RWPE1 (cell line): ENCODE measurements around the gene KCNJ3.

Experiments
- CTCF ChIA-PET: fragments of 350-600 bp; sonication (Branson Sonifier 250); formaldehyde crosslinking; extraction: SDS; loops from one replicate; lab custom pipeline; 2021; lab: Yijun Ruan, JAX
- POLR2A ChIA-PET: fragments of 400-600 bp; formaldehyde crosslinking; extraction: SDS; loops from one replicate; lab custom pipeline; 2020; ENCODE audit warnings: antibody characterized with exemption; ENCODE audit not compliant: low non-redundant PET; lab: Yijun Ruan, JAX
- DNase-seq: peaks from one replicate; pipeline ENCODE4 v3.0.0; 2012; ENCODE audit warnings: low spot score
- H3K27ac ChIP-seq: fragments of 450-650 bp; 2 replicates; pipeline ENCODE4 v1.5.1; 2017
- CTCF ChIP-seq: fragments of 450-650 bp; conservative IDR thresholded peaks from 2 replicates; pipeline ENCODE4 v1.5.1; 2017; ENCODE audit warnings: low read depth, mild to moderate bottlenecking

KCNJ3 gene

GRCh38 chr2:154698296-154698720 is at the start of gene KCNJ3:
Gene KCNJ3 (plus strand): TSS chr2:154698695. CDS start chr2:154698776, 81 bp downstream.
- POLR2A ChIA-PET, result no interaction called here
- no peak for TF ChIP-seq CTCF
- CTCF ChIA-PET, result no interaction called here
- no peak within 1 kb of the TSS for H3K27ac ChIP-seq
- no peak for DNase-seq

GRCh38 chr2:154655499-154655898 is 43.0 kb upstream of the KCNJ3 start:
- no peak for DNase-seq
- POLR2A ChIA-PET, result no interaction called here
- CTCF ChIA-PET, result interaction anchor here (0.6 to 0.7 kb wide), 2 partner anchors 37 to 47 kb away, joined by 3 read pairs; no protein-coding TSS in a partner anchor
- no peak overlapping the region for H3K27ac ChIP-seq
- no peak for TF ChIP-seq CTCF

- POLR2A ChIA-PET, result no interaction called here
- no peak for DNase-seq
- H3K27ac ChIP-seq, result no peak overlapping the region
- CTCF ChIA-PET, result no interaction called here
- no peak for TF ChIP-seq CTCF
Observed at GRCh38 chr2:154658854-154659253, 39.6 kb upstream of the KCNJ3 start.

GRCh38 chr2:154664248-154664647 is 34.2 kb upstream of the KCNJ3 start:
- DNase-seq, result no peak
- POLR2A ChIA-PET, result no interaction called here

GRCh38 chr2:154670083-154670482 is 28.4 kb upstream of the KCNJ3 start:
- ChIA-PET CTCF (no interaction called here), POLR2A (no interaction called here)
- no peak for DNase-seq
- TF ChIP-seq CTCF, result no peak
- H3K27ac ChIP-seq, result no peak overlapping the region

More at GRCh38 chr2:154664248-154664647, 34.2 kb upstream of the KCNJ3 start:
- TF ChIP-seq CTCF, result no peak
- H3K27ac ChIP-seq, result no peak overlapping the region
- CTCF ChIA-PET, result interaction anchor here (0.6 kb wide), 1 partner anchor 211 kb away, joined by 3 read pairs; no protein-coding TSS in a partner anchor

- ChIA-PET CTCF (no interaction called here), POLR2A (no interaction called here)
- no peak for TF ChIP-seq CTCF
- H3K27ac ChIP-seq, result no peak overlapping the region
- DNase-seq, result no peak
Observed at GRCh38 chr2:154673694-154674093, 24.8 kb upstream of the KCNJ3 start.
